K562 (cell line): Measurements from ENCODE around the gene SLCO2B1. TPM values are rescaled to one million over a fixed set of nuclear protein-coding genes. Genes with fewer than 3 reads are reported as not detected.
A peak's percentile ranks its signal among the peaks of the same experiment; 100 is the strongest.

Experiments used
- ARNT ChIP-seq, 2 experiments: fragments of 450-650 bp; IDR thresholded peaks; 2 replicates each; pipeline ENCODE4 v1.6.1; 2016; ENCODE audit warnings: mild to moderate bottlenecking in 1 of 2
- ATF7 ChIP-seq: fragments of 450-650 bp; IDR thresholded peaks from 2 replicates; pipeline ENCODE4 v1.7.1; 2014; ENCODE audit warnings: mild to moderate bottlenecking, moderate library complexity
- BDP1 ChIP-seq: IDR thresholded peaks from 3 replicates; pipeline ENCODE4 v1.6.1; 2011; ENCODE audit not compliant: insufficient read length, insufficient read depth
- CREB3 ChIP-seq: fragments of 450-650 bp; conservative IDR thresholded peaks from 2 replicates; pipeline ENCODE4 v1.6.1; 2016; ENCODE audit warnings: missing genetic modification characterization, low read depth, mild to moderate bottlenecking, missing compliant biosample characterization, moderate library complexity
- EHMT2 ChIP-seq: fragments of 450-650 bp; IDR thresholded peaks from 2 replicates; pipeline ENCODE4 v1.6.1; 2018; ENCODE audit warnings: antibody characterized with exemption
- ELF1 ChIP-seq: fragments of 200-800 bp; sonication (Bioruptor generic); IDR thresholded peaks from 2 replicates; pipeline ENCODE4 v1.6.1; 2016; ENCODE audit warnings: missing genetic modification characterization, missing compliant biosample characterization
- ELF4 ChIP-seq: fragments of 450-650 bp; formaldehyde crosslinking; IDR thresholded peaks from 2 replicates; pipeline ENCODE4 v1.4.0; 2022; ENCODE audit warnings: missing genetic modification characterization
- FOXM1 ChIP-seq, 2 experiments: fragments of 450-650 bp in 1 of 2; sonication (generic) in 1 of 2; formaldehyde crosslinking in 1 of 2; IDR thresholded peaks; 2 replicates each; pipeline versions ENCODE4 v1.6.1 to v1.9.0; 2017 to 2022; ENCODE audit warnings: low read depth in 2 of 2, mild to moderate bottlenecking in 2 of 2, missing genetic modification reagents in 1 of 2, moderate library complexity in 1 of 2
- GABPB2 ChIP-seq: fragments of 250-450 bp; sonication (Bioruptor Pico); conservative IDR thresholded peaks from 2 replicates; pipeline ENCODE4 v1.5.1; 2021; ENCODE audit warnings: mild to moderate bottlenecking
- HDAC1 ChIP-seq, 2 experiments: fragments of 450-650 bp; IDR thresholded peaks; 2 replicates each; pipeline ENCODE4 v1.6.1; 2016 to 2017; ENCODE audit warnings: inconsistent platforms in 1 of 2, mild to moderate bottlenecking in 1 of 2, moderate library complexity in 1 of 2
- IRF9 ChIP-seq: fragments of 450-650 bp; IDR thresholded peaks from 2 replicates; pipeline ENCODE4 v1.6.1; 2016; ENCODE audit warnings: missing biosample characterization, missing genetic modification characterization
- JUN ChIP-seq, 2 experiments: sonication (generic) in 1 of 2; formaldehyde crosslinking in 1 of 2; IDR thresholded peaks; 2 replicates each; pipeline versions ENCODE4 v1.6.1 to v1.8.0; 2012 to 2022; ENCODE audit warnings: borderline replicate concordance in 2 of 2, mild to moderate bottlenecking in 2 of 2, improper control_type of control experiment in 1 of 2, low read depth in 1 of 2, low read length in 1 of 2, missing genetic modification reagents in 1 of 2
- NFE2 ChIP-seq: IDR thresholded peaks from 2 replicates; pipeline ENCODE4 v1.6.1; 2014; ENCODE audit warnings: antibody characterized with exemption, low read depth
- POLR2G ChIP-seq: fragments of 200-400 bp; formaldehyde crosslinking; IDR thresholded peaks from 2 replicates; pipeline ENCODE4 v1.6.1; 2017; ENCODE audit warnings: low read depth, mild to moderate bottlenecking, antibody characterized with exemption, low read length, moderate library complexity
- TBL1XR1 ChIP-seq, 2 experiments: IDR thresholded peaks; 2 replicates each; pipeline ENCODE4 v1.6.1; 2012; ENCODE audit warnings: improper control_type of control experiment in 2 of 2, low read length in 2 of 2, mild to moderate bottlenecking in 1 of 2
- TCF15 ChIP-seq: fragments of 250-450 bp; sonication (Bioruptor Pico); IDR thresholded peaks from 2 replicates; pipeline ENCODE4 v1.8.0; 2022; ENCODE audit warnings: moderate library complexity, mild to moderate bottlenecking, inconsistent platforms
- TCF3 ChIP-seq: sonication (generic); formaldehyde crosslinking; IDR thresholded peaks from 2 replicates; pipeline ENCODE4 v1.4.0; 2020; ENCODE audit warnings: mild to moderate bottlenecking, missing genetic modification reagents
- ZMIZ1 ChIP-seq, 2 experiments: fragments of 150-350 bp in 1 of 2; IDR thresholded peaks; 2 replicates each; pipeline ENCODE4 v1.6.1; 2012 to 2016; ENCODE audit warnings: low read depth in 2 of 2, low read length in 2 of 2, mild to moderate bottlenecking in 1 of 2, moderate library complexity in 1 of 2
- ZNF133 ChIP-seq: fragments of 250-450 bp; sonication (Bioruptor Pico); IDR thresholded peaks from 2 replicates; pipeline ENCODE4 v1.4.0; 2020; ENCODE audit warnings: mild to moderate bottlenecking
- ZNF197 ChIP-seq: fragments of 200-800 bp; sonication (Bioruptor generic); IDR thresholded peaks from 2 replicates; pipeline ENCODE4 v1.6.1; 2016; ENCODE audit warnings: low read depth, missing genetic modification characterization, missing compliant biosample characterization
- ZNF217 ChIP-seq: sonication (generic); formaldehyde crosslinking; IDR thresholded peaks from 2 replicates; pipeline ENCODE4 v1.8.0; 2022; ENCODE audit warnings: mild to moderate bottlenecking, missing genetic modification reagents
- polyA plus RNA-seq, 8 experiments: library from polyadenylated mRNA; depleted of rRNA in 4 of 8; stranded (reverse) in 5 of 8; unstranded in 3 of 8; fragments of >200 nt; fragmentation: Nextera tagmentation in 2 of 8; fragmentation: Illumina TruSeq in 1 of 8; extraction: Ambion mirVana in 2 of 8; extraction: Trizol in 1 of 8; gene quantifications; 2 replicates each; pipeline versions ENCODE4 v1.2.1 to v1.2.3, GENCODE V29; 2011 to 2014; ENCODE audit warnings: inconsistent platforms in 1 of 8, missing spikeins in 1 of 8
- total RNA-seq, 7 experiments: library from RNA; depleted of rRNA in 6 of 7; stranded (reverse); fragments of >200 nt in 6 of 7; fragmentation: Illumina TruSeq in 2 of 7; extraction: Trizol in 2 of 7; gene quantifications; 2 replicates each; pipeline versions ENCODE4 v1.2.1 to v1.2.3, GENCODE V29; 2011 to 2021; ENCODE audit warnings: low replicate concordance in 1 of 7

Gene SLCO2B1
- total and polyA plus RNA-seq, 9 of the 15 experiments (the other 6 are each of a cell fraction or from before 2014, with no cell fraction given): 0.70 to 14.7 (median 7.6) TPM

GRCh38 chr11:75103380-75104026 lies 47.4 kb upstream of the SLCO2B1 start (continued):
- TF ChIP-seq NFE2 (peak; percentile 76), CREB3 (tag) (no peak), POLR2G (no peak), TBL1XR1 (IDR thresholded peaks at IDR 0.05; ENCODE audit: low read length in 2 of 2) (peak in 1 of 2 experiments; percentile 77; a peak in 1 of 4 replicates), FOXM1 (IDR thresholded peaks at IDR 0.05; ENCODE audit: low read depth) (peak; percentile 74), FOXM1 (CRISPR knock-in tag; IDR thresholded peaks at IDR 0.05; ENCODE audit: low read depth) (no peak), ZMIZ1 (IDR thresholded peaks at IDR 0.05; ENCODE audit: low read depth in 2 of 2, low read length in 2 of 2) (peak in 1 of 2 experiments; percentile 66; a peak in 1 of 4 replicates), ZNF217 (no peak), ELF4 (CRISPR knock-in tag) (peak; percentile 32; the same call in 1 of the 2 replicates), JUN (IDR thresholded peaks at IDR 0.05; ENCODE audit: borderline replicate concordance, low read depth, low read length) (peak; percentile 96), JUN (CRISPR knock-in tag; IDR thresholded peaks at IDR 0.05; ENCODE audit: borderline replicate concordance) (no peak), EHMT2 (peak; percentile 73; the same call in 1 of the 2 replicates), IRF9 (no peak), BDP1 (no peak), HDAC1 (IDR thresholded peaks at IDR 0.05) (peak; percentile 8 to 83; a peak in 3 of 4 replicates), ATF7 (peak; percentile 84), TCF3 (CRISPR knock-in tag) (peak; percentile 88), ZNF197 (CRISPR knock-in tag) (0 out of 2 replicates have a peak, but pooled peaks have one; percentile 29), TCF15 (CRISPR knock-in tag) (no peak), GABPB2 (CRISPR knock-in tag) (no peak), ELF1 (tag) (no peak), ZNF133 (CRISPR knock-in tag) (no peak), ARNT (IDR thresholded peaks at IDR 0.05) (peak; percentile 74 to 82)
